Fibroblast of skin of left quadriceps (primary cell): ENCODE measurements around the gene CXorf38.

Experiments used
- DNase-seq, 2 experiments: peaks; one replicate each; pipeline ENCODE4 v3.0.0-alpha.2; 2013; ENCODE audit warnings: low read depth in 2 of 2

The CXorf38 gene, protein sequence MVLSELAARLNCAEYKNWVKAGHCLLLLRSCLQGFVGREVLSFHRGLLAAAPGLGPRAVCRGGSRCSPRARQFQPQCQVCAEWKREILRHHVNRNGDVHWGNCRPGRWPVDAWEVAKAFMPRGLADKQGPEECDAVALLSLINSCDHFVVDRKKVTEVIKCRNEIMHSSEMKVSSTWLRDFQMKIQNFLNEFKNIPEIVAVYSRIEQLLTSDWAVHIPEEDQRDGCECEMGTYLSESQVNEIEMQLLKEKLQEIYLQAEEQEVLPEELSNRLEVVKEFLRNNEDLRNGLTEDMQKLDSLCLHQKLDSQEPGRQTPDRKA

GRCh38 chrX:40647307-40648197, at the start of gene CXorf38:
Gene CXorf38 (minus strand): TSS chrX:40647561. CDS start chrX:40647520, 41 bp downstream.
- DNase-seq: peak; percentile 72 to 74

- no peak for DNase-seq
These were observed 47.4 kb upstream of the CXorf38 start for GRCh38 chrX:40694802-40695201.

- DNase-seq: no peak
These were observed 41.6 kb upstream of the CXorf38 start for GRCh38 chrX:40688929-40689328.

- DNase-seq: no peak
These were observed 39.8 kb upstream of the CXorf38 start for GRCh38 chrX:40687169-40687568.

DNA sequence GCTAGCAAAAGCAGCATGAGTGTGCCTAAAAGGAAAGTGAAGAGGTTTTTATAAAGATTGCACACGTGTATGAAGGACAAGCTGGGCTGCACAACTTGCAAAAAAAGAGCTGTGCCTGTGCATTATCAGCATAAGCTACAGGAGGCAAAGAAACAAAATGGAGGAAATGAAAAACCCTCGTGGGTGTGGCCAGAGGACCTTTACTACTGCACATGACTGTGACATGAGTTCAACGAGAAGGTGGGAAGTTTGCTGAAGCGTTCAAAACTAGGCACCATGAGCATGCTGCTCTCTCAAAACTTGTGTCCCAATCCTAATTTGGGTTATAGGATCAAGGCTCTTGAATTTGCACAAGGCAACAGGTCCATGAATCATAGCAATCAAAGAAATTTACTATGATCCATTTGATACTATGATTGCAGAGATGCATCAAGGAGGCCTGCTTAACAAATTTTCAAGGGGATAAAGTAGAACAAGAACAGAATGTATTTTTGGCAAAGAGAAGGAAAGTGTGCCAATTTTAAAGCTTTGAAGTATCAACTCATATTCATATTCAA, 38.1 kb upstream of the CXorf38 start:
- DNase-seq: no peak

DNA sequence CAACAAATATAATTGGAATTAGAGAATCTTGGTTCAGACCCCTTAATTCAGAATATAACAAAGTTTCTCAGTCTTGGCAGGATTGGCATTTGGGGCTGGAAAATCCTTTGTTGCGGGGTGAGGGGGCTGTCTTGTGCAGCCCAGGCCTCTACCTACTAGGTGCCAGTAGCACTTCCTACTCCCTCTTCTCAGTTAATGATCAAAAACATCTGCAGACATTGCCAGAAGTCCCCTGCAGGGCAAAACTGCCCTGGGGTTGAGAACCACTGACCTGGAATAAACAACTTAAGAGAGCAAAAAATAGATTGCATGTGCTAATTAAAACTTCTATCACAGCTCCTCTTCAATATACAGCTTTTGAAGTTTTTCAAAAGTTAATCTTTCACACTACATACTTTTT, 36.7 kb upstream of the CXorf38 start:
- DNase-seq: no peak

DNA sequence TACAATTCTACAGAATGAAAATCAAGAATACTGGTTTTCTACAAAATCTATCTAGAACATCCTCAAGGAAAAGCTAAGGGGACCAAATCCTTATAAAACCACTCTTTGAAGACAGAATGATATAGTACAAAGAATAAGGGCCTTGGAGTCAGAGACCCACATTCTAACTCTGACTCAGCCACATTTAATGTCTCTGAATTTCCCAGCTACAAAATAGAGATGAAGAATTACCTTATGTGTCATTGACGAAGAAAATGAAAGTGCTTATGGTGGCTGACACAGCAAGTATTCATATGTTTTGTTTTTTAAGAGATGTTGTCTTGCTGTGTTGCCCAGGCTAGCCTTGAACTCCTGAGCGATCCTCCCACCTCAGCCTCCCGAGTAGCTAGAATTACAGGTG, 35.9 kb upstream of the CXorf38 start:
- no peak for DNase-seq

- DNase-seq: no peak
These were observed 23.8 kb upstream of the CXorf38 start for GRCh38 chrX:40671126-40671525.

DNA sequence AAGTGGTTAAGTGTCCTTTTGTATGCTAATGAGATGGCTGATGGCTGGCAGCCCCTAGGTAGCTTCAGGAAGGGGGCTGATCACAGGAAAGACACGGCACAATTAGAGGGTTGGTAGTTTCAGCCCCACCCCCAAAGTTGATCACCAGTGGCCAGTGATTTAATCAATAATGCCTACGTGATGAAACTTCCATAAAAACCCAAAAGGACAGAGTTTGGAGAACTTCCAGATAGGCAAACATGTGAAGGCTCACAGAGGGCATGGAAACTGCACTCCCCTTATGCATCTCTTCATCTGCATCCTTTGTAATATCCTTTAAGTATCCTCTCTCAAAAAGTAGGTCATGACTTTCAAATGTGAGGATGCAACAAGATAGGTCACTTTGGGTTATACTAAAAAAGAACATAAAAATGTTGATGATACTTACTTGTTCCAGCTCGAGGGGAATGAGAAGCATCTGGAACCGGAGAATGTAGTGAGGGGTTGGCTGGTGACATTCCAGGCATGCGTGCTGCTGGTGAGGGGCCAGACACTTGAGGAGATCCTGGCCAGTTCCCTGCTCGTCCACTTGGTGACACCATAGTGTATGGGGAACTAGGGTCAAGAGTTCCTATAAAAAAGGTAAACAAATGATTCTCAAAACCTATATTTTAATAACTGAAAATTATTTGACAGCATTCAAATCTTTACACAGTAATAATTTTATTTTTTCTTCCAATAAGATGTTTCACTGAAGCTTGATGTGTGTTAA, 16.7 kb upstream of the CXorf38 start:
- no peak for DNase-seq

GRCh38 chrX:40663078-40663740, 15.8 kb upstream of the CXorf38 start:
- DNase-seq: no peak

DNA sequence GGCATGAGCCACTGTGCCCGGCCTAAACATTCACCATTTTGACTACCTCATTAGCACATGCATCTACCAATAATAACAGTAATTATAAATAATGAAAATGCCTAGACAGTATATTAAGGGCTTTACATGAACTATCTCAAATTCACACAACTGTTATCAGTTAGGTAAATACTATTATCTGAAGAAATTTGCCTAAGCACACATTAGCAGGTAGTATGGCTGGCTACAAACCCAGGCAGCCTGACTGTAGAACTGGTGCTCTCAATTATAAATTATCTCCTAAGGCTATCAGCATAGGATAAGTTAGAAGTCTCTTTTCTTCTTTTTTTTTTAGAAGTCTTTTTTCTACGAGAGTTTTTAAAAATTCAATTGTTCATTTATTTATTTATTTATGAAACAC, 14.1 kb upstream of the CXorf38 start:
- no peak for DNase-seq

DNA sequence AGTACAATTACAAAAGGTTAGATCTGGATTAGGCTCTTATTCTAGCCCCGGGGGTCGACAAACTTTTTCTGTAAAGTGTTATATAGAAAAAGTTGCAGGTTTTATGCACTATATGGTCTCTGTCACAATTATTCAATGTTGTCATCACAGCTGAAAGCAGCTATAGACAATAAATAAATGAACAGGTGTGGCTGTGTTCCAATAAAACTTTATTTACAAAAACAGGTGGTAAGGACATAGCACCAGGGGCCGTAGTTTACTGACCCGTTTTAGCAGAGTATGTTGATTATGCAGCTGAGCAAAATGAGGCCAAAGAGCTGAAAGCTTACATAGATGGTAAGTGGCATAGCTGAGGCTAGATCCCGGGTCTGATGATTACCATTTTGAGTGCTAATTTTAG, 13.0 kb upstream of the CXorf38 start:
- DNase-seq: no peak

- no peak for DNase-seq
These were observed 6.2 kb upstream of the CXorf38 start for GRCh38 chrX:40653535-40653934.

- no peak for DNase-seq
These were observed 5.3 kb upstream of the CXorf38 start for GRCh38 chrX:40652664-40653063.

GRCh38 chrX:40651620-40652223, 4.4 kb upstream of the CXorf38 start:
- DNase-seq: peak in 1 of 2 experiments; percentile 17

GRCh38 chrX:40646489-40647306, 663 bp downstream of the CXorf38 start:
- DNase-seq: no peak

DNA sequence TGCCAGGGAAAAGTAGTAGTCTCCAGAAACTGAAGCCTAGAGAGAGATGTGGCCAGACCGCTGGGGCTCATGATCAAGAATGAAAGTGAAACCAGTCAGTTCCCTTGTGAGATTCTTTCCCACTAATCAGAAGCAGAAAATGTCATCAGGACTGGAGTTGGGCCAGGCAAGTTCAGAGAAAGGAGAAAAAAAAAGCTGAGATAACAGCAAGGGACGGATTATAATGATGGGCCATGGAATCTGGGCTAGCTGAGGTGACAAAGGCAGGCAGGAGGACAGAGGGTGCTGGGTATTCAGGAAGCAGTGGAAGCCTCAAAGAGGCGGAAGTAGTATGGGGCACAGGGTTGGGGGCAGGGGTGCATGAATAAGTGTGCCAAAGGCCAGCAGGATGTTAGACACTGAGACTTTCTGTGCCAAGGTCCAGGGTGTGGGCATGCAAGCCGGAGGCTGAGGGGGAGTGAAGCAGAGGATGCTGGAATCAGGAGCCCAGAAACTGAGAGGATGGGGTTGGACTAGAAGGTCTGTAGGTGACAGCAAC, 2.5 kb downstream of the CXorf38 start:
- peak; percentile 36 to 47 for DNase-seq

- no peak for DNase-seq
These were observed 3.2 kb downstream of the CXorf38 start for GRCh38 chrX:40644176-40644575.

DNA sequence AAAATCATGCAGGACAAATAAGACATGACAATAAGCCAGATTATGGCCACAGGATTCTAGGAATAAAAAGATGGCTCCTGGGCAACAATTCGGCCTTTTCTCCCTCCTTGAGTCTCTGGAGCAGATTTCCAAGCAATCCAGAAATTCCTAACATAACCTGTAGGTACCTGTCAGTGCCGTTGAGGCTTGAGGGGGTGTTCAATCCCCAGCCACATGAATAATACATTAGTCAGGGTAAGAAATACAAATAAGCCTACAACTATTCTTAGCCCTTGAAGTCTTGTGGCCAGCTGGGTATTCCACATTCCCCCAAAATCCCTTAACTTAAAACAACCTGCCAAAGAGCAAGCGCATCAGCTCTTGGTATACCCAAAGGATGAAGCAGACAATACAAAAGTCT, 9.7 kb downstream of the CXorf38 start:
- DNase-seq: no peak

GRCh38 chrX:40632199-40632598, 15.2 kb downstream of the CXorf38 start:
- DNase-seq: no peak
